GM18951 (cell line): ENCODE data around the gene PXDC1.
"Not testable (repeated sequence)": the region's sequence is repeated elsewhere in the genome, so short reads cannot be mapped to it uniquely, and the experiment has no call there.

Source experiments
- POLR2A ChIP-seq: IDR thresholded peaks from 4 replicates; pipeline ENCODE4 v1.6.1; 2011; ENCODE audit warnings: mild to moderate bottlenecking; ENCODE audit not compliant: insufficient read length, insufficient read depth; ENCODE audit errors: extremely low read depth
- in situ Hi-C: fragments of 300-500 bp; cut with MboI; formaldehyde crosslinking; loops from one replicate; pipeline ENCODE4 v1.12.0; 2022; ENCODE audit warnings: low sequenced_read_pairs, mixed read lengths, inconsistent platforms; ENCODE audit not compliant: unreplicated experiment

Gene PXDC1

DNA sequence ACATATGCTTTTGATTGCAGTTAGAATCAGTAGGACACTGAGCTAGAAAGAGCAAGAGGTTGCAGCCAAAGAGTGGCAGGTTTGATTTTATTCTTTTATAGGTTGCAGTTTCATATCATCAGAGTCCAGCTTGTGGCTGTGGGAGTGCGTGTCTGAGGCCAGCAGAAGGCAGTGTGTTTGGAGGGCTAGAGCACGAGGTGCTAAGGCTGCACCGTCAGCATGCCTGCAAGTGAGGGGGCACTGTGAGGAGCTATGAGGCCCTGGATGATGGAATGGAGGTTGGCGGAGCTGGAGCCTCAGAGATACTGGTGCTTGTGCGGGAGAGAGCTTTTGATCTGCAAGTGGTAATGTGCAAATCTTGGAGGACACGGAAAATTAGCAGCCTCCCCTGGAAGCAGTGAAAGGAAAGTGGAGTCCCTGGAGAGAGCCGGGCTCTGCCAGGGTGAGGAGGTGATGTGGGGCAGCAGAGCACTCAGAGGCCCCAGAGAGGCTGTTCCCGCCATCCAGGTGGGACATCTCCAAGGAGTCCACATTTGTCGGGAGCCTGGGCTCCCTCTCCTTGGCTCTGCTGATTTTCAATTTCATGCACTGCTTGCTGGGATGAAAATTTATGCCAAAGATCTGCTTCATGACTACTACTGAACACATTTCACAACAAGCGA is 43.6 kb downstream of the PXDC1 start:
- in situ Hi-C loops, result no loop called here
- no peak for TF ChIP-seq POLR2A

DNA sequence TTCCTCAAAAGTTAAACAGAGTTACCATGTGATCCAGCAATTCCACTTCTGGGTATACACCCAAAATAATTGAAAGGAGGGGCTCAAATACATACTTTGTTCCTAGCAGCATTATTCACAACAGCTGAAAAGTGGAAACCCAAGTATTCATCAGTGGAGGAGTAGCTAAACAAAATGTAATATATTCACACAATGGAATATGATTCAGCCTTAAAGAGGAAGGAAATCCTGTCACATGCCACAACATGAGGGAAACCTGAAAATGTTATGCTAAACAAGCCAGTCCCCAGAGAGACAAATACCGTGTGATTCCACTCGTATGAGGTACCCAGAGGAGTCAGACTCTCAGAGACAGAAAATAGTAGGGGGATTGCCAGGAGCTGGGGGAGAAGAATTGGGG is 44.5 kb downstream of the PXDC1 start:
- no peak for TF ChIP-seq POLR2A
- in situ Hi-C loops, result no loop called here

GRCh38 chr6:3706547-3706946 is 45.0 kb downstream of the PXDC1 start:
- in situ Hi-C loops, result no loop called here
- TF ChIP-seq POLR2A, result no peak

DNA sequence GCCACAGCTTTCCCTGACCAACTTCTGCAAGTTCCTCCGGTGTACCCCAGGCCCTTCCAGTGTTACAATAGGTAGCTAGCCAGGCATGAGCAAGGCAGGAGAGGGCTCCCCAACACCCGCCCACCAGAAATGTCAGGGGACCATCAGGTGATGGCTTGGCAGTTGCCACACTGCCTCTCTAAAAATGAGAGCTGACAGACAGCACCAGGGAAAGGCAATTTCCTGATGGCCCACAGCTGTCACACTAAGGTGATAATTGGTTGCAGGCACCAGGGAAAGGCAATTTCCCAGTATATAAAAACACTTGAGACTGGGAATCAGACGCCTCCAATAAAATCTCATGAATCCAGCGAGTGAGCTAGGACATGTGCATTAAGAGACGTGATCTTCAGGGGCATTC is 49.9 kb downstream of the PXDC1 start:
- in situ Hi-C loops, result no loop called here
- no peak for TF ChIP-seq POLR2A

DNA sequence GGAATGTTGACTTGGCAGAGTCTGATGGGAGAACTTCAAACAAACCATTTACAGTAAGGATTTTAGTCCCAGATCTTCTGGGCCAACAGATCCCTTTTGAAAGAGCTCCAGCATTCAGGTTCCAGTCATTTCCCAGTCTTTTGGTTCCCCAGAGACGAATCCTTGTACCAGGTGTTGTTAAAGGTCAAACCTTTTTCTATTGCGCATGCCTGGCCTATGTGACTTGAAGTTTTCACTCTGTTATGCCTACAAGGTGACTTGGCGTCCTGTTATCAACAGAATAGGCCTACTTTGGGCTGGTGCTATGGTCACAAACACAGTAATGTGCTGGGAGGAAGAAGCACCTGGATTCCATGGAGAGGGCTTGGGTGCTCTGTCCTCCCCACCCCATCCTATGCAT is 52.3 kb downstream of the PXDC1 start:
- in situ Hi-C loops, result no loop called here
- TF ChIP-seq POLR2A, result no peak

DNA sequence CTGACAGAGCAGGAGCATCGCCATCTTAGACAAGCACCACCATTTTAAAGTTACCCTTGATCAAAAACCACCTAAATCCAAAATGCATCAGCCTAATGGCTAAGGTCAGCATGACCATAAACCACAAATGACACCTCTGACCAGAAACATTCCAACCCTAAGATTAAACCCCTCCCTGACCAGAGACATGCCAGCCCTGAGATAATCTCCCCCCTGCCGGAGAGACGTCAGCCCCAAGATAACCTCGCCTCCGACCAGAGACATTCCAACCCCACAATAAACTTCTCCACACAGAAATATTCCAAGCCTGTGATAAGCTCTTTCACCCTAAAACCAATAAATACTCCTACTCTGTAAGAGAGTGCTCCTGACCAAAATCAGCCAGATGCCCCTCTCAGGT is 53.5 kb downstream of the PXDC1 start:
- no peak for TF ChIP-seq POLR2A
- in situ Hi-C loops, result no loop called here

- in situ Hi-C loops, result no loop called here
- no peak for TF ChIP-seq POLR2A
Measured at GRCh38 chr6:3697609-3698008, 53.9 kb downstream of the PXDC1 start.

- in situ Hi-C loops, result no loop called here
- TF ChIP-seq POLR2A, result no peak
Measured at GRCh38 chr6:3696525-3697088, 54.9 kb downstream of the PXDC1 start.

- in situ Hi-C loops, result no loop called here
- no peak for TF ChIP-seq POLR2A
Measured at GRCh38 chr6:3695065-3695817, 56.3 kb downstream of the PXDC1 start.

- TF ChIP-seq POLR2A, result no peak
Measured at GRCh38 chr6:3693831-3694230, 57.7 kb downstream of the PXDC1 start.

DNA sequence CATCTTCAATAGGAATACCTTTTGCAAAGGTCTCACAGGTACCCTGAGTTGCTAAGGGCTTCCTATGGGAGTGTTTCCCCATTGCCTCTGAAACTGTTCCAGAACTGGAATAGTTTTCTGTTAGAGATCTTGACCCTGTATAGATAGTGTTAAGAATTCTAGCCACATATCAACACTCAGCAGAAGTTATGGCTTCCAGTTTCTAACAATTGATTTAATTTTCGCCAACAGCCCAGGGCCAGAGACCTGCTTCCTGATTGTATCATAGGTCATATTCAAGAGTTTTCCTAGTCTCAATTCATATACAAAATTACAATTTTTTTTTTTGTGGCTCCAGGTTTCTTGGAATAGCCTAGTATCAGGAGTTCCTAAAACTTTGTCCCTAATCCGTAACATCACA is 61.0 kb downstream of the PXDC1 start:
- no peak for TF ChIP-seq POLR2A
- in situ Hi-C loops, result no loop called here

More at GRCh38 chr6:3693831-3694230, 57.7 kb downstream of the PXDC1 start:
- in situ Hi-C loops, result no loop called here

DNA sequence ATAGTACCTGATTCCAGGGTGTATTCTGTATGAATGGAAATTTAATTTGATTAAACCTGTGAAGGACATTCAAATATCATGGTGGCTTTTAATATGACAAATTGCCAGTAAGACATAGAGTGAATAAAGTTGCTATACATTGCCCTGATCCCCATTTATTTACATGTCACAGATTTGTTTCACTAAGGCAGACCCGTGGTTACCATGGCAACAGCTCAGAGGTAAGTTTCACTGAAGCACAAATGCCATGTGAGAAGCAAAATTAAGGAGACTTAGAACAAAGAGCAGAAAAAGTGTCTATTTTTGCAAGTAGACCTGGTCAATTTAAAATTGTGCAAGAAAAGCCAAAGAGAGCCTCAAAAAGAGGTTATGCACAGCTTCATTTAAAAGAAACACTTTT is 63.7 kb downstream of the PXDC1 start:
- no peak for TF ChIP-seq POLR2A
- in situ Hi-C loops, result no loop called here

GRCh38 chr6:3683331-3683730 is 68.2 kb downstream of the PXDC1 start:
- TF ChIP-seq POLR2A, result no peak
- in situ Hi-C loops, result no loop called here

DNA sequence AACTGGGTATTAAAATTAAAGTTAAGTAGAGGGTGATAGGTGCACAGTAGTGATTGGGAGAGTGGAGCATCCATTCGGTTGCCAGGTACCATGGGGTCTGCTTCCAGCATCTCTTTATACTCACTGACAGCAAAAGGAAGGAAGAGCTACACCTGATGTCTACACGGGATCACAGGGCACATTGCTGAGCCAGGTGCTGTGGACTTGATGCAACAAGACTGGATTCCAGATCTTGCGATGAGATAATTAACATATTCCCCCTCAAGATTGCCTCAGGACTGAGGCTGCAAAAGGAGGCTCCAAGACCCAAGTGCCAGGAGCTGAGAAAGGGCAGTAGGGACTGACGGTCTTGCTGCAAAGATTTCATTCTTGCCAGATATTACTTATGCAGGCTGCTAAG is 72.6 kb downstream of the PXDC1 start:
- in situ Hi-C loops, result no loop called here
- TF ChIP-seq POLR2A, result no peak

GRCh38 chr6:3677751-3678150 is 73.8 kb downstream of the PXDC1 start:
- in situ Hi-C loops, result not testable (repeated sequence)

GRCh38 chr6:3677351-3677750 is 74.2 kb downstream of the PXDC1 start:
- in situ Hi-C loops, result not testable (repeated sequence)
